Spleen (tissue), 7 donors: ENCODE measurements around the gene NCAPG2.

ENCODE experiments used
- CTCF ChIP-seq, 11 experiments: fragments of 200-600 bp in 7 of 11; fragments of 450-650 bp in 4 of 11; sonication (generic) in 4 of 11; IDR thresholded peaks in 8 of 11; conservative IDR thresholded peaks in 3 of 11; 1 replicate in 7 of 11; 2 replicates in 4 of 11; pipeline versions ENCODE4 v1.4.0 to v1.8.0; 2016 to 2021; ENCODE audit warnings: antibody characterized with exemption in 11 of 11, inconsistent platforms in 4 of 11, mild to moderate bottlenecking in 1 of 11
- POLR2A ChIP-seq, 3 donors: fragments of 450-650 bp; IDR thresholded peaks; one replicate each; pipeline ENCODE4 v1.5.1; 2017; ENCODE audit warnings: antibody characterized with exemption in 3 of 3, mild to moderate bottlenecking in 1 of 3
- POLR2AphosphoS5 ChIP-seq, 3 donors: sonication (generic); formaldehyde crosslinking; IDR thresholded peaks; one replicate each; pipeline ENCODE4 v1.5.1; 2017; ENCODE audit warnings: antibody characterized with exemption in 3 of 3
- donor health status: DM: no; HTN: no; CAD: no; lungs with moderate emphysema.
- donor health status: DM: no; HTN: no; CAD: no.
- donor health status: DM: no; HTN: no; CAD: no.

- TF ChIP-seq CTCF (IDR thresholded peaks at IDR 0.05 in 8 of 11, conservative IDR thresholded peaks at IDR 0.05 in 3 of 11) (no peak), POLR2A (IDR thresholded peaks at IDR 0.05) (no peak), POLR2AphosphoS5 (IDR thresholded peaks at IDR 0.05) (no peak)
These were observed 21.7 kb upstream of the NCAPG2 start for GRCh38 chr7:158726277-158726807.
